Measurements from ENCODE around the gene CEP170B.
"Not testable (repeated sequence)": the region's sequence is repeated elsewhere in the genome, so short reads cannot be mapped to it uniquely, and the experiment has no call there.

Gene CEP170B

DNA sequence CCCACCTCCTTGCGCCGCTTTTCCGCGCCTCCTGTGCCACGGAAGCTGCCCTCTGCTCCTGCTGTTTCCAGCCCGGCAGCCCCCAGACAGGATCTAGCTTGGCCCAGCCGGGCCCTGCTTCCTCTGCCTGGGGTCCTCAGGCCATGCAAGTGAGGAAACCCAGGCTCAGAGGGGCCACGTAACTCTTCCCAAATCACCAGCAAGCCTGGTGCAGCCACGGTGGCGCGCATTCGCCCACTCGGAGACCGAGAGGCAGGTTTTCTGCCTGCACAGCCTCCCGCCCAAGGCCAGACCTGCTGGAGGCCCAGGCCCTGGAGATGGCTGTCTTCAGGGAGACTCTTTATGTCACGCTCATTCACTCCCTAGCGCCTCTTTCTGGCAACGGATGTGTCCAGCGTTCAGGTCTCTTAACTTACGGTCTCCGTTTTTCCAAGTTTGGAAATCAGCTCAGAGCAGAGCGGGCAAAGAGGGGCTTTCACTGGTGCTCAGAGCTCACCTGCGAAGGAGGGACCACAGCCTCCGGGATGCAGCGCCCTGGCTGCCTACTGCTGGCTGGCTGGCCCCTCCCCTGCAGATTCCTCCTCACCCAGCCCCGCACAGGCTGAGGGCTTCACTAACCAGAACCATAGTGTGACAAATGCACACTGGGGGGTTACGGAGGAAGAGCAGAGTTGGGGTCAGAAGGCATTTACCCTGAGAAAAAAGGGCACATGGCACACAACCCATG lies 20.6 kb upstream of the CEP170B start:
- peak; percentile 68 for DNase-seq

DNA sequence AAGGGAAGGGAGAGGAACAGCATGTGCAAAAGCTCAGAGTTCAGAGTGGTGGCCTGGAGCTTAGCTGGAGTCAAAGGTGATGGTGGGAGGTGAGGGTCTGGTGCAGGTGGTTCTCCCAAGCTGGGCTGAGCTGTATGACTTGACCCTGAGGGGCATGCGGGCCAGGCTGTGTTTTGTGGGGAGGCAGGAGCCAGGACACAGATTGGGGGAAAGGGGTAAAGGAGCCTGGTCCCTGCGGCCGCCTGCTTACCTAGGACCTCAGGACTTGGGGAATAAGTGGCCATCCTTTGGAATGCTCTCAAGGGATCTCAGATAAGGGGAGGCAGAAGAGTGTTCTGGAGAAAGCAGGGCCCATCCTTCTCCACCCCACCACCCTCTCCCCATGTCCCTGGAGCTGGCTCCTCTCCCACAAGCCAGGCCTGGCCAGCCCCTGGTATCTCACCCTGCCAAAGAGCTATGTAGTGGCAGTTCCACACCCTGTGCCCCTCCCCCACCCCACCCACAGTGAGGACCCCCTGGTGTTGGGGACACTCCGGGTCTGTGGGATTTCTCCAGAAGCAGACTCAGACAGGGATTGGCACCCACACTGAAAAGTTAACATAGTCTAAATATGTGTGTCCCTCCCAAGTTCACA lies 19.9 kb upstream of the CEP170B start:
- DNase-seq: no peak

DNA sequence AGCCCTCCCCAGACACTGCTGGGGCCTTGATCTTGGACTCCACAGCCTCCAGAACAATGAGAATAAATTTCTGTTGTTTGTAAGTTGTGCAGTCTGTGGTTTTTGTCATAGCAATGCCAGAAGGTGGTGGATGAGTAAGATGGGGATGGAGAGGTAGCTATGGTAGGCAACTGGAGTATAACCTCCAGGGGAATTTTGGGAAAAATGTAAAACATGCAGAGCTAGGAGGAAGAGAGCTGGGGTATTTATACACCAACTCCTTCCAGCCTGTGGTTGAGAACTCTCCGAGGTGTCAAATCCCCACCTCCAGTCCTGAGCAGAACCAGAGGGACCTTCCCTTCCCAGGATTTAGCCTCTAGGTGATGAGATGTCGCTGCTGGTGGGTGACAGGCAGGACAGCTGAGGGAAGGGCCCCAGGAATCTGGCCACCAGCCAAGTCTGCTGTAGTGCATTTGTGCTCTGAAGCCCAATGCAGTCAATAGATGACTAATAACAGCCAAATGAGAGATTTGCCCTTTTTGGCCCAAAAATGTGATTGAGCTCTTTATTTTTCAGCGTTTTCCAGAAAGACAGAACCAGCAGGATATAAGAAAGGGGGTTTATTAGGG lies 19.1 kb upstream of the CEP170B start:
- DNase-seq: no peak

DNA sequence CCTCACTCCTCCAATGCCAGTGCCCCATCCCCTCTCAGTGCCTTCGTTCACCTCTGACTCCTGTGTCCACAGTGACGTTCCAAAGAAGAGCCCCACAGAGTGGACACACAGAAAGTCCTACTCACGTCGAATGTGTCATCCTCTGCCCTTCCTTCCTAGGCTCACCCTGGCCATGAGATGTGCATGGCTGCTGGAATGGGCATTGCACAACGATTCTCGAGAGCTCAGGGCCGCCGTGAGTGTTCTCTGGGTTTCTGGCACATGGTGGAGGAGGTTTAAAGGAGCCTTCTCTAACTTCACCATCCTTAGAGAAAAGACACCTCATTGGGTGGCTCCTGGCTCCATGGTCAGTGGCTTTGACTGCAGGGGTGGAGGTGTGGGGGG lies 12.8 kb upstream of the CEP170B start:
- DNase-seq: no peak

DNA sequence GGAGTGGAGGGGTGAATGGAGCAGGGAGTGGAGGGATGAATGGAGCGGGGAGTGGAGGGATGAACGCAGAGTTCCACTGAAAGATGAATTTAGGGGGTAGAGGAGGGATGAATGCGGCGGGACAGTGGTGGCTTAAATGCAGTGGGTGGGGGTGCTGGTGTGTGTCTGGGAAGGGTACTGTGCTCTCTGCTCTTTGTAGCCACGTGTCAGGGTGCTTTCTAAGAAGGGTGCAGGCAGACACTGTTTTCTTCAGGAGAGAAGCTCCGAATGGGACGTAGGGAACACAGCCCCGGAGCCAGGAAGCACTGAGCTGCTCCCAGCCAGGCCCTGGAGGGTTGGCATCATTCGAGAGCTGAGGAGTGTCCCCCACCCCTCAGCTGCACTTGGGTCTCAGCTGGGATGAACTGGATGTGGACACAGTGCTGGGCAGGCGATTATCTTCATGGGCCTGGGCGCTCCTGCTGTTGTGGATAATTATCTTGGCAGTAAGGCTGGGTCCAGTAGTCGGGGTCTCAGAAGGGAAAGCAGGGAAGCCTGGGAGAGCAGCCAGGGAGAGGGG lies 9.5 kb upstream of the CEP170B start:
- peak; percentile 30 for DNase-seq

DNA sequence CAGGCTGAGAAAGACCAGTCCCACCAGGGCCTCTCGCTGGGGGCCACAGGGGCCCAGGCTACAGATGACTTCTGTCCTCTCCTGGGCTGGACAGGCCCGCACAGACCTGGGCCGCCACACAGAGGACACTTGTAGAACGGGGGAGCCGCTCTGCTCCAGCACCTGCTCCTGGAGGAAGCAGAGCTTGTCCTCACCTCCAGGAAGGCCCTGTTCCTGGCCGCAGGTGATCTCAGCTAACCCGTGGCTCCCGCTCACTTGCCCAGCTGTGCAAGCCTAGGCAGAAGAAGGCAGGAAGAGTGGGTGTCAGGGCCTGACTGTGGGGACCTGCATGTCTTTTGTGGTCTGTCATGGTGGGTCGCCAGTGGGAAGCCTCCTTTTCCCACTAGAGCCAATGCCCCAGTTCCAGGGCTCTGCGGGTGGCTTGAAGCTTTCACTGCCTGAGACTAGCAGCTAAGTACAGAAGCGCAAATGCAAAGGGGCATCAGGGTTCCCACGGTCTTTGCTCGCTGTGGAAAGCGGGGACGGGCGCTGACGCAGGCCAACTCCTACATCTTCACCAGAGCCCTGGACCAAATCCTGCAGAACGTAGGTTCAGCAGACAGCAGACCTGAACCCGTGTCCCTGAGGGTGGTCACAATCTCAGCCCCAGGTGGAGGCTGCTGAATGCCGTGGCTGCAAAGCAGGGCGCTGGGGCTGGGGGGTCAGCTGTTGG lies 8.8 kb upstream of the CEP170B start:
- no peak for DNase-seq

DNA sequence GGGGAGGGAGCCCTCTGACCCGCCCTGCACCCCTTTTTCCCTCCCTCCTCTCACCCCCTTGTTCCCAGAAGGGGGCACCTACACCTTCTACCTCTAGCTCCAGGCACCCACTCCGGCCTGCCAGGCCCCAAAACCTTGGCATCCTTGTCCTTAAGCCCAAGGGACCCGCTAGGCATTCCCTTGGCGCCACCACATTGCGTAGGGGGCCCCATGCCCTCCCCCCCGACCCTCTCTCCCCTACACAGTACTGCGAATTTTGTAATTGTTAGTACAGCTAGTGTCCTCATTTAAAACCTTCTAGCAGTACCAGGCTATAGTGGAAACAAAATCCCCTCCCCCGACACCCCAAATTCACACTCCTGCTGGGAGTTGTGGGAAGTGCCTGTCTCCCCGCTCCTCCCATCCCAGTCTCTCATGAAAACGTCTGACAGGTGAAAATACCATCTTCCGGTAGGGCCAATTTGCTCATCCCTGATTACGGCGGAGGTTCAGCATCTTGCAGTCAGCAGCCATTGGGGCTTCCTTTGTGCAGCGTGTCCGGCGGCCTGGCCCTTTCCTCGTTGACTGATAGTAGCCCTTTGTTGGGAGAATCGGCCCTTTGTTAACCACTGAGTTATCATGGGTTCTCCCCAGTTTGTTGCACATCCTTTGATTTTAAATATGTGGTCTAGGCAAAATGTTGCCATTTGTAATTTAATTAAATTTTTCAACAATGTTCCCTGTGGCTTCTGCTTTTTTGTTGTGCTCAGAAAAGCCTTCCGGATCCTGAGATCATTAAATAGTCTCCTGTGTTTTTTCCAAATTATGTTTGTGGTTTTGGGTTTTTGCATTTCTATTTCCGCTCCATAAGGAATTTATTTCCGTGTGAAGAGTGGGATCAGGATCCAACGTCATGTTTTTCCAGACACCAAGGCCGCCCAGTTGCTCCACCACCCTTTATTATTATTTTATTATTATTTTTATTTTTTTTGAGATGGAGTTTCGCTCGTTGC lies 7.9 kb upstream of the CEP170B start:
- no peak for DNase-seq

DNA sequence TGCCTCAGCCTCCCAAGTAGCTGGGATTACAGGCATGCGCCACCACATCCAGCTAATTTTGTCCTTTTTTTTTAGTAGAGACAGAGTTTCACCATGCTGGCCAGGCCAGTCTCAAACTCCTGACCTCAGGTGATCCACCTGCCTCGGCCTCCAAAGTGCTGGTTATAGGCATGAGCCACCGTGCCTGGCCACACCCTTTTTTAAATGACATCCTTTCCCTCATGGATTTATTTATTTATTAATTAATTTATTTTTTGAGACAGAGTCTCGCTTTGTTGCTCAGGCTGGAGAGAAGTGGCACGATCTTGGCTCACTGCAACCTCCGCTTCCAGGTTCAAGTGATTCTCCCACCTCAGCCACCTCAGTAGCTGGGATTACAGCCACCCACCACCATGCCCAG lies 7.1 kb upstream of the CEP170B start:
- not testable (repeated sequence) for DNase-seq

DNA sequence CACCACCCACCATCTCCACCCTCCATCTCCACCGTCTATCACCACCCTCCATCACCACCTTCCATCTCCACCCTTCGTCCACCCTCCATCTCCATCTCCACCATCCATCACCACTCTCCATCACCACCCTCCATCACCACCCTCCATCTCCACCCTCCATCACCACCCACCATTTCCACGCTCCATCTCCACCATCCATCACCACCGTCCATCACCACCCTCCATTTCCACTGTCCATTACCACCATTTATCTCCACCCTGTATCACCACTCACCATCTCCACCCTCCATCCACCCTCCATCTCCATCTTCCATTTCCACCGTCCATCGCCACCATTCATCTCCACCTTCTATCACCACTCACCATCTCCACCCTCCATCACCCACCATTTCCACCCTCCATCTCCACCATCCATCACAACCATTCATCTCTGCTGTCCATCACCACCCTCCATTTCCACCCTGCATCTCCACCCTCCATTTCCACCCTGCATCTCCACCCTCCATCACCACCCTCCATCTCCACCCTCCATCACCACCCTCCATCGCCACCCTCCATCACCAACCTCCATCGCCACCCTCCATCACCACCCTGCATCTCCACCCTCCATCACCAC lies 6.1 kb upstream of the CEP170B start:
- no peak for DNase-seq

DNA sequence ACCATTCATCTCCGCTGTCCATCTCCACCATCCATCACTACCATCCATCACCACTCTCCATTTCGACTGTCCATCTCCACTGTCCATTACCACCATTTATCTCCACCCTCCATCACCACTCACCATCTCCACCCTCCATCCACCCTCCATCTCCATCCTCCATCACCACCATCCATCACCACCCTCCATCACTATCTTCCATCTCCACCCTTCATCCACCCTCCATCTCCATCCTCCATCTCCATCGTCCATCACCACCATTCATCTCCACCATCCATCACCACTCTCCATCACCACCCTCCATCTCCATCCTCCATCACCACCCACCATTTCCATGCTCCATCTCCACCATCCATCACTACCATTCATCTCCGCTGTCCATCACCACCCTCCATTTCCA lies 5.2 kb upstream of the CEP170B start:
- no peak for DNase-seq

DNA sequence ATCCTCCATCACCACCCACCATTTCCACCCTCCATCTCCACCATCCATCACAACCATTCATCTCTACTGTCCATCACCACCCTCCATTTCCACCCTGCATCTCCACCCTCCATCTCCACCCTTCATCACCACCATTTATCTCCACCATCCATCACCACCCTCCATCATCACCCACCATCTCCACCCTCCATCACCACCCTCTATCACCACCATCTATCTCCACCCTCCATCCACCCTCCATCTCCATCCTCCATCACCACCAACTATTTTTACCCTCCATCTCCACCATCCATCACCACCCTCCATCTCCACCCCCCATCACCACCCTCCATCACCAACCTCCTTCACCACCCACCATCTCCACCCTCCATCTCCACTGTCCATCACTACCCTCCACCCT lies 4.7 kb upstream of the CEP170B start:
- DNase-seq: no peak

DNA sequence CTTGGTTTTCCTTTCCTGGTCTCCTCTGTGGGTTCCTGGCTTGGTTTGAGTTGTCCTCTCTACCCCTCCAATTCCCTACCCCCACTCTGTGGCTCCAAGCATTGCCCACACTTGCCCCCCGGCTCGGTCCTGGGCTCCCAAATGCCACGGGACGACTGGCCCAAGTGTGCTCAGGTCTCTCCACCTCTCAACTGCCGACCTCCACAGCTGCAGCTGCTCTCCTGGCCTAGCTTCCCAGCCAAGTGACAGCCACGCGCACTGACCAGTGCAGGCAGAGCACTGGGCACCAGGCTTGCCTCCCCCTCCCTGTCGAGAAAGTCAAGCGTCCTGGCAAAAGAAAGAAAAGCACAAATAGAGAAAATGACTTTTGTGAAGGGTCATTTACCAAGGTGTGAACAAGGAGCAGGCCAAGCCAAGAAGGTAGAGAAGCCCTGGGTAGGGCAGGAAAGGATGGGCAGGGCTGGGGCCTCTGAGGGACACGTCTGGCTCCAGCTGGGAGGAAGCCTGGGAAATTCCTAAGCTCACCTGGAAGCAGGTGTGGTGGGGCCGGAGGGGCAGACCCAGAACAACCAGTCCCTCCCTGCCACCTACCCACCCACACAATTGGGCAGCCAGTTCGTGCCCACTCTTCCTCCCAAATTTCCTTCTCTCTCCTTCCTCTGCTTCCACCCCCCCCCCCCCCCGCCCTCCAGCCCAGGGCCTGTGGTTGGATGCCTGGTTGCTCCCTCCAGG lies 1.8 kb upstream of the CEP170B start:
- DNase-seq: no peak

DNA sequence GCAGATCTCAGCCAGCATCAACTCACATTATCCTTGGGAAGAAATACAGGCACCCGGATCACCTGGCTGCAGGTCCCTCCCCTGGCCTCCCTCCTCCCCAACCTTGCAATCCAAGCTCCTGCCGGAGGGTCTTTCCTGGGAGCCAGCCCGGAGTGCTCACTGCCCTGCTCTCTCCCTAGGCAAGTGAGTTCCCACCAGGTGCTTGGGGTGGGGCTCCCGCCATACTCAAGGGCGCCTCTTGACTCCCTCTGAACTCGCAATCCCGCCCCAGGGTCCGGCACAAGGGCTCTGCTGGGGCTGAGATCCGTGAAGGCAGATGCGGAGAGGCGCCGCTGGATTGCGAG lies 1.2 kb upstream of the CEP170B start:
- no peak for DNase-seq

DNA sequence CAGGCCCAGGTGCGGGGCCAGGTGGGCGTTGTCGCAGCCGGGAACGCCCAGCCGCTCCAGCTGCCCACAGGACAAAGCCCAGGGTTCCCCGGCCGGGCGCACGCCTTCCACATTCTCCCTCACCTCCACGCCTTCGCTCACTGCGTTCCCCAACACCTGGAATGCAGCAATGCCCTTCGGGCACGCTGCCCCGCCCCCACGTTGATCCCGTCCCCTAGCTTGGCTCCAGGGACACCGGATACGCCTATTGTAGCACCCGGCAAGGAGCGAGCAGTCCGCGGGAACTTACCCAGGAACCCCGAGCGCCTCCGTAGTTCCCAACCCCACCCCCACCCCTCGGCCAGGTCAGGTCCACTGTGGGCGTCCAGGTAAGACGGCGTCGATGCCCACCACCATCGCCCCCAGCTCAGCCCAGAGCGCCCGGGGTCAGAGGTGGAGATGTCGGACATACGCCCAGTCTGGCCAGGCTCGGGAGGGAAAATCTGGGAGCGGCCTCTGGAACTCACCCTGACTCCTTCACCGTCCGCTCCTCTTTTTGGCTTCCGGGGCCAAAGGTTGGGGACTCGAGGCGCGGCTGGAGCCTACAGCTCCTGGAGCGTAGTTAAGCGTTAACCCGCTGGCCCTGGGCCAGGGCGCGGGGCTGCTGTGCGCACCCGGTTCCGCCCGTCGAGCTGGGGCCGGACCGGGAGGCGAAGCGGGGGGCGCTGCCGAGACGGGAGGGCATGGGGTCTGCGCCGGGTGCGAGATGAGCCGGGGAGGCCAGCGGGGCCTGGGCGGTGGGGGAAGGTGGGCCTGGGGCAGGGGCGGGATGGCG lies 594 bp upstream of the CEP170B start:
- peak; percentile 45 for DNase-seq

DNA sequence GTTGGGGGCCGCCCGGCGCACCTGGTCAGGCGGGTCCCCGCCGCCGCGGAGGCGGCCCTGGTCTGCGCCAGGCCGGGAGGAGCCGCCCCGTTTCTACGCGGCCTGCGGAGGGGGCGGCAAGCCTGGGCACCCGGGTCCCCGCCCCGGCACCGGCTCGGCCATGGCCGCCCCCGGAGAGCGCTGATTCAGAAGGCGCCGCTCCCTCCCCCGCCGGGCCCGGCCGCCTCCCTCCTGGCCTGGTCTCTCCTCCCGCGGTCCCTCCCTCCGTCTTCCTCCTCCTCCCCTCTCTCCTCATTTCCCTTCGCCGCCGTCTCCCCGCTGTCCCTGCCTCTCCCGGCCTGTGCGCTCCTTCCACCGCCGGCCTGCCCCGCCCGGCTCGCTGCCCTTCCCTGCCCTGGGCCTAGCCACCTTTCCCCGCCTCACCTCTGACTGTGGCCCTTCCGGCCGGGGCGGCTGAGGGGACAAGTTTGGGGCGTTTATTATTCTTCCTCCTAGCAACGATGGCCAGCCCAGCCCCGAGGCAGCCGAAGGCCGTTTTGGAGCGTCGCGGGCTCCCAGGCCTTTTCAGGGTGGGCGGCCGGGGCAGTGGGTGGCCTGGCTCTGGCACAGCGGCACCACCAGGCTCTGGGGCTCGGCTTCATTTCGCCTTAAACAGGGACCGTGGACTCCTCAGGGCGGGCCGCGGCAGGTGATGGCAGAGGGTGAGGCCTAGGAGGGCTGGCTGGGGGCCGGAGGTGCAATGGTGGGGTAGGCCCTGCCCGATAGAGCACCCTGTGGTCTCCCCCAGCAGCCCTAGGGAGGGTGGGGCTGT lies 768 bp downstream of the CEP170B start:
- peak; percentile 66 for DNase-seq

DNA sequence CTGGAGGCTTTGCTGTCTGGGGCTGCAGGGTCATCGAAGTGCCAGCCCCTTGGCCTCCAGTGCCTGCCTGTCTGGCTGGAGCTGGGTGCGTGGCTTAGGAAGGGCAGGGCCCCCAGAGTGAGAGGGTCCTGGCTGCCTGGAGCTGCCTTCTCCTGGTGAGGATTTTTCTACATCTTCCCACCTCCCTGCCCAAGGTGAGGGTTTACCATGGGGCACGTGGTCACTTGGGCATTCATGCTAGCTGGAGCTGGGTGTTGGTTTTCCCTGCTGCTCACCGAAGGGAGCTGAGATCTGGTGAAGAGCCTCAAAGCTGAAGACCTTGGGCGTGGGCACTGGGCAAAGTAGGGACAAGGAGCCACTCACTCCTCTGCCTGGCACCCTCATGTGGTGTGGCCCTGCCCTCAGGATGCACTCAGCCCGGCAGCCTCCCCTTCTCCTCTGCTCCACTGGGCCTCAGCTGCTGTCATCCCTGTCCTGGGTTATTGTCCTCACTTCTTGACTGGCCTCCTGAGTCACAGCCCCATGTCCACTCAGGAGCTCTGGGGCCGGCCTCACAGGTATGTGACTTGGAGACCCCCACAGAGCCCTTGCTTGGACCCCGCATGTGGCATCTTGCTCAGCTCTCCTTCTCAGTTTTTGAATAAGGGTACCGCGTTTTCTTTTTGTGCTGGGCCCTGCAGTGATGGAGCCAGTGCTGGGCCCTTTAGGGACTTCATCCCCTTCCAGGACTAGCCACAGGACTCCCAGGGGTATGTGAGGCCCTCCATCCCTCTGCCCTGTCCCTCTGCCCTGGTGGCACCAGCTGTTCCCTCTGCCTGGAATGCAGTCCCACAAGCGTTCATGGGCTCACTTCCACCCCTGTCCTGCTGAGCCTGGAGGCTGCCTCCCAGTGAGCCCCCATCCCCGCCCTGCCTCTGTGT lies 1.6 kb downstream of the CEP170B start:
- no peak for DNase-seq

DNA sequence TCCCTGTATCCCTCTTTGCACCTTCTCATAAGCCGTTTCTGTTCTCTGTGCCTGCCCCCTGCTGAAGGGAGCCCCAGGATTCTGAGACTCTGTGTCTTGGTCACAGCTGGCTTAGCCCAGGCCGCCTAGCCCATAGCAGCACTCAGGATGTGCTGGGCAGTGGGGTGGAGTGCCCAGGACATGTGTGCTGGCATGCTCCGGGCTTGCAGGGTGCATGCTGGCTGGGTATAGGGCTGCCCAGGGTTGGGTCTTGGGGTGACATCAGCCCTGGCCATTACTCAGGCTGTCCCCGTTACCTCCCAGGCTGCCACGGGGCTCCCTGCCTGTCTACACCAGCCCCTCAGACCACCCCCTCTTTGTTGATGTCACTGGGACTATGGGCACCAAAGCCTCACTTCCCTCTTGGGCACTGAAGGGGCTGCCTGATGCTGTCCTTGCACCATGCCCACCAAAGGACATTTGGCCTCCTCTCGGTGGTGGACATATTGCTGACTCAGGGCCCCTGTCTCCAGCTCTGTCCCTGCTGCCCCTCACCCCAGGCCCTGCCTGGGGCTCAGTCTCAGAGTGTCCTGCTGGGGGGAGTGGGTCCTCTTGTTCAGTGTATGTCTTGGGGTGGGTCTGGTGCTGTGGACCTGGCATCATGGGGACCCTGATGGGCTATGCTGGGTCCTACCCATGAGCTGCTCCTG lies 2.4 kb downstream of the CEP170B start:
- DNase-seq: no peak

Data from retina (tissue), 1 donor.